IMR-90 (cell line): Measurements from ENCODE around the gene VEPH1. TPM values are rescaled to one million over a fixed set of nuclear protein-coding genes. Genes with fewer than 3 reads are reported as not detected.

ENCODE experiments used
- ATAC-seq: fragments of 200-7000 bp; cut with Tn5 transposase; 2 replicates; pipeline ENCODE4 v1.9.1; 2020; ENCODE audit warnings: low read depth, mild to moderate bottlenecking, moderate library complexity
- BruUV-seq: library from RNA; stranded (reverse); fragments of 400-500 nt; replicated peaks from 2 replicates; lab custom pipeline; 2021; lab: Mats Ljungman, UMichigan
- CTCF ChIA-PET: fragments of 300-600 bp; formaldehyde crosslinking; extraction: SDS; loops from one replicate; lab custom pipeline; 2021; ENCODE audit warnings: antibody characterized with exemption; lab: Yijun Ruan, JAX
- POLR2A ChIA-PET: fragments of 300-600 bp; sonication (Branson Sonifier 250); formaldehyde crosslinking; loops from one replicate; lab custom pipeline; 2022; ENCODE audit warnings: antibody characterized with exemption; ENCODE audit not compliant: unreplicated experiment; lab: Charles Lee
- DNase-seq: peaks from one replicate; pipeline ENCODE4 v3.0.0; 2013
- H2AFZ ChIP-seq: replicated peaks from 2 replicates; pipeline ENCODE3; 2013; ENCODE audit warnings: low read length, mild to moderate bottlenecking; ENCODE audit not compliant: poor library complexity
- H2AK5ac ChIP-seq: 2 replicates; pipeline ENCODE4 v1.6.1; 2013; ENCODE audit warnings: low read depth, low read length, inconsistent platforms
- H2AK9ac ChIP-seq: replicated peaks from 2 replicates; pipeline ENCODE3; 2013; ENCODE audit warnings: mild to moderate bottlenecking, low read depth, low read length, moderate library complexity; ENCODE audit not compliant: poor library complexity
- H2BK120ac ChIP-seq: 2 replicates; pipeline ENCODE4 v1.6.1; 2013; ENCODE audit warnings: low read depth, low read length, inconsistent platforms
- H2BK15ac ChIP-seq: 3 replicates; pipeline ENCODE4 v1.6.1; 2013; ENCODE audit warnings: low read depth, low read length, inconsistent platforms
- H2BK20ac ChIP-seq: 2 replicates; pipeline ENCODE4 v1.6.1; 2013; ENCODE audit warnings: low read depth, mild to moderate bottlenecking, inconsistent platforms, low read length, moderate library complexity
- H2BK5ac ChIP-seq: 2 replicates; pipeline ENCODE4 v1.6.1; 2013; ENCODE audit warnings: mild to moderate bottlenecking, low read depth, low read length, inconsistent platforms; ENCODE audit not compliant: poor library complexity, severe bottlenecking
- H3K14ac ChIP-seq: replicated peaks from 2 replicates; pipeline ENCODE4 v1.6.1; 2013; ENCODE audit warnings: low read depth, low read length, inconsistent platforms
- H3K18ac ChIP-seq: 2 replicates; pipeline ENCODE4 v1.6.1; 2013; ENCODE audit warnings: low read depth, low read length, control low read depth
- H3K23ac ChIP-seq: 2 replicates; pipeline ENCODE4 v1.6.1; 2013; ENCODE audit warnings: low read depth, low read length, inconsistent platforms
- H3K27ac ChIP-seq: 2 replicates; pipeline ENCODE4 v1.5.1; 2013; ENCODE audit warnings: mild to moderate bottlenecking, control low read depth, low read length; ENCODE audit not compliant: insufficient read depth
- H3K27me3 ChIP-seq: 2 replicates; pipeline ENCODE4 v1.6.1; 2013; ENCODE audit warnings: low read length; ENCODE audit not compliant: control insufficient read depth, insufficient read depth
- H3K36me3 ChIP-seq: 2 replicates; pipeline ENCODE4 v1.6.1; 2013; ENCODE audit warnings: low read length, mixed read lengths; ENCODE audit not compliant: control insufficient read depth, insufficient read depth
- H3K4ac ChIP-seq: 2 replicates; pipeline ENCODE4 v1.6.1; 2013; ENCODE audit warnings: low read depth, low read length, inconsistent platforms
- H3K4me1 ChIP-seq: 2 replicates; pipeline ENCODE4 v1.6.1; 2013; ENCODE audit warnings: low read length, mixed read lengths; ENCODE audit not compliant: control insufficient read depth, insufficient read depth
- H3K4me2 ChIP-seq: 2 replicates; pipeline ENCODE4 v1.6.1; 2013; ENCODE audit warnings: low read depth, mild to moderate bottlenecking, control low read depth, low read length, moderate library complexity
- H3K4me3 ChIP-seq: 2 replicates; pipeline ENCODE4 v1.5.1; 2013; ENCODE audit warnings: low read depth, mild to moderate bottlenecking, control low read depth, low read length, moderate library complexity; ENCODE audit not compliant: insufficient read depth
- H3K56ac ChIP-seq: 2 replicates; pipeline ENCODE4 v1.6.1; 2013; ENCODE audit warnings: low read length, inconsistent platforms; ENCODE audit not compliant: insufficient read depth; ENCODE audit errors: extremely low read depth
- H3K79me1 ChIP-seq, 2 experiments: 2 replicates each; pipeline ENCODE4 v1.6.1; 2013; ENCODE audit warnings: low read length in 2 of 2, inconsistent platforms in 1 of 2, low read depth in 1 of 2
- H3K9ac ChIP-seq: 2 replicates; pipeline ENCODE4 v1.6.1; 2013; ENCODE audit warnings: low read depth, low read length, control low read depth
- H3K9me1 ChIP-seq: 2 replicates; pipeline ENCODE4 v1.6.1; 2013; ENCODE audit warnings: low read length, inconsistent platforms; ENCODE audit not compliant: insufficient read depth
- H3K9me3 ChIP-seq: 2 replicates; pipeline ENCODE4 v1.6.1; 2013; ENCODE audit warnings: low read length; ENCODE audit not compliant: control insufficient read depth, insufficient read depth
- H4K20me1 ChIP-seq: 2 replicates; pipeline ENCODE4 v1.6.1; 2013; ENCODE audit warnings: low read length, inconsistent platforms; ENCODE audit not compliant: insufficient read depth
- H4K5ac ChIP-seq: 2 replicates; pipeline ENCODE4 v1.6.1; 2013; ENCODE audit warnings: mild to moderate bottlenecking, low read depth, low read length, control low read depth
- H4K8ac ChIP-seq, 2 experiments: 2 replicates each; pipeline ENCODE4 v1.6.1; 2013; ENCODE audit warnings: low read depth in 2 of 2, low read length in 2 of 2, control low read depth in 1 of 2, inconsistent platforms in 1 of 2
- H4K91ac ChIP-seq: 2 replicates; pipeline ENCODE4 v1.6.1; 2013; ENCODE audit warnings: low read depth, low read length, inconsistent platforms; ENCODE audit not compliant: insufficient read depth
- BHLHE40 ChIP-seq: fragments of 150-350 bp; IDR thresholded peaks from 2 replicates; pipeline ENCODE4 v1.6.1; 2016; ENCODE audit warnings: mild to moderate bottlenecking, low read depth, low read length
- ELK1 ChIP-seq: fragments of 150-350 bp; IDR thresholded peaks from 2 replicates; pipeline ENCODE4 v1.6.1; 2016; ENCODE audit warnings: low read depth, mild to moderate bottlenecking, low read length, moderate library complexity, borderline replicate concordance
- MAZ ChIP-seq: IDR thresholded peaks from 2 replicates; pipeline ENCODE4 v1.6.1; 2012; ENCODE audit warnings: low read depth, mild to moderate bottlenecking, low read length, improper control_type of control experiment, moderate library complexity, borderline replicate concordance
- MXI1 ChIP-seq: IDR thresholded peaks from 2 replicates; pipeline ENCODE4 v1.6.1; 2012; ENCODE audit warnings: low read depth, mild to moderate bottlenecking, low read length, moderate library complexity, borderline replicate concordance
- POLR2A ChIP-seq: IDR thresholded peaks from 2 replicates; pipeline ENCODE4 v1.6.1; 2012; ENCODE audit warnings: mild to moderate bottlenecking, low read depth, low read length
- RAD21 ChIP-seq: IDR thresholded peaks from 2 replicates; pipeline ENCODE4 v1.6.1; 2012; ENCODE audit warnings: low read length, improper control_type of control experiment
- RCOR1 ChIP-seq: IDR thresholded peaks from 2 replicates; pipeline ENCODE4 v1.6.1; 2012; ENCODE audit warnings: mild to moderate bottlenecking, low read length, improper control_type of control experiment; ENCODE audit not compliant: insufficient replicate concordance
- SMC3 ChIP-seq: fragments of 150-350 bp; IDR thresholded peaks from 2 replicates; pipeline ENCODE4 v1.6.1; 2016; ENCODE audit warnings: low read depth, mild to moderate bottlenecking, antibody characterized with exemption, low read length, moderate library complexity
- WGBS, 2 experiments: methylation state at CpG; one replicate each; pipeline versions ENCODE4 v1.1.5 to v1.1.7; 2013; ENCODE audit warnings: missing lambda C conversion rate in 2 of 2; ENCODE audit not compliant: insufficient read length in 1 of 2; ENCODE audit errors: extremely low coverage in 2 of 2; 5-methylcytosine and 5-hydroxymethylcytosine counted together
- dilution Hi-C: fragments of 300-500 bp; cut with HindIII; formaldehyde crosslinking; loops from one replicate; pipeline ENCODE4 v1.14.3; 2018; ENCODE audit warnings: low sequenced_read_pairs; ENCODE audit not compliant: unreplicated experiment
- in situ Hi-C: fragments of 300-500 bp; cut with MboI; formaldehyde crosslinking; loops from 3 replicates; pipeline ENCODE4 v1.14.3; 2019; ENCODE audit warnings: low sequenced_read_pairs, inconsistent platforms, mixed read lengths
- intact Hi-C: fragments of 100-400 bp; cut with micrococcal nuclease; formaldehyde crosslinking; loops from 2 replicates; pipeline ENCODE4 v1.10.0; 2022
- polyA plus RNA-seq, 3 experiments: library from polyadenylated mRNA; depleted of rRNA; stranded (reverse); fragments of >200 nt; gene quantifications; 2 replicates each; pipeline ENCODE4 v1.2.3, GENCODE V29; 2012; ENCODE audit warnings: low replicate concordance in 1 of 3
- total RNA-seq: library from RNA; depleted of rRNA; stranded (reverse); fragments of >200 nt; gene quantifications from 2 replicates; pipeline ENCODE4 v1.2.3, GENCODE V29; 2012

Gene VEPH1
- total and polyA plus RNA-seq, 2 of the 4 experiments (the other 2 are of a cell fraction), result 30.5 to 130 TPM

- no peak overlapping the region for H4K5ac ChIP-seq
- ATAC-seq (no peak), DNase-seq (no peak)
- no peak overlapping the region for H3K23ac ChIP-seq
- H2BK20ac ChIP-seq, result no peak overlapping the region
- H2BK5ac ChIP-seq, result no peak overlapping the region
- BruUV-seq, result no TSS peak
- H3K36me3 ChIP-seq, result no peaks in the 10 kb centered on the region
- H3K27ac ChIP-seq, result no peak overlapping the region
- H3K18ac ChIP-seq, result no peak overlapping the region
- H3K9me3 ChIP-seq, result no peaks in the 10 kb centered on the region
- in situ Hi-C loops, result no loop called here
- dilution Hi-C loops, result no loop called here
- H2AFZ ChIP-seq, result no peak overlapping the region
- no peak for TF ChIP-seq POLR2A
- no peak for TF ChIP-seq ELK1
- no peak for TF ChIP-seq MAZ
- no peak for TF ChIP-seq BHLHE40
- TF ChIP-seq RAD21, result no peak
- no peak for TF ChIP-seq RCOR1
- no peak for TF ChIP-seq MXI1
- no peak for TF ChIP-seq SMC3
- H4K20me1 ChIP-seq, result no peaks in the 10 kb centered on the region
- H2AK5ac ChIP-seq, result no peak overlapping the region
- no peak overlapping the region for H3K4me2 ChIP-seq
- no peaks in the 10 kb centered on the region for H3K9me1 ChIP-seq
- no peaks in the 10 kb centered on the region for H3K27me3 ChIP-seq
- H3K4me1 ChIP-seq, result no peaks in the 10 kb centered on the region
- no peak overlapping the region for H2AK9ac ChIP-seq
- no peak overlapping the region for H2BK15ac ChIP-seq
- H3K4ac ChIP-seq, result no peak overlapping the region
- no peak overlapping the region for H3K9ac ChIP-seq
- intact Hi-C loops, result loop anchor here (5.0 kb wide), 1 partner anchor 627 kb away; no protein-coding TSS in a partner anchor
- ChIA-PET POLR2A (no interaction called here), CTCF (no interaction called here)
- no peak overlapping the region for H4K91ac ChIP-seq
- H4K8ac ChIP-seq, result no peak overlapping the region
- H3K79me1 ChIP-seq, result peaks cover 5 to 11% of the 10 kb centered on the region in 2 experiments; a peak in 3 of 4 replicates
- no CpG with 5 or more reads among the region's 4 CpGs for WGBS, 2 experiments
- no peak overlapping the region for H3K56ac ChIP-seq
- H2BK120ac ChIP-seq, result no peak overlapping the region
- H3K4me3 ChIP-seq, result no peak overlapping the region
- no peak overlapping the region for H3K14ac ChIP-seq
Measured at GRCh38 chr3:157514371-157514895, 11.2 kb upstream of the VEPH1 start.
